ENCODE results near the gene POLR3C.

POLR3C gene

DNA sequence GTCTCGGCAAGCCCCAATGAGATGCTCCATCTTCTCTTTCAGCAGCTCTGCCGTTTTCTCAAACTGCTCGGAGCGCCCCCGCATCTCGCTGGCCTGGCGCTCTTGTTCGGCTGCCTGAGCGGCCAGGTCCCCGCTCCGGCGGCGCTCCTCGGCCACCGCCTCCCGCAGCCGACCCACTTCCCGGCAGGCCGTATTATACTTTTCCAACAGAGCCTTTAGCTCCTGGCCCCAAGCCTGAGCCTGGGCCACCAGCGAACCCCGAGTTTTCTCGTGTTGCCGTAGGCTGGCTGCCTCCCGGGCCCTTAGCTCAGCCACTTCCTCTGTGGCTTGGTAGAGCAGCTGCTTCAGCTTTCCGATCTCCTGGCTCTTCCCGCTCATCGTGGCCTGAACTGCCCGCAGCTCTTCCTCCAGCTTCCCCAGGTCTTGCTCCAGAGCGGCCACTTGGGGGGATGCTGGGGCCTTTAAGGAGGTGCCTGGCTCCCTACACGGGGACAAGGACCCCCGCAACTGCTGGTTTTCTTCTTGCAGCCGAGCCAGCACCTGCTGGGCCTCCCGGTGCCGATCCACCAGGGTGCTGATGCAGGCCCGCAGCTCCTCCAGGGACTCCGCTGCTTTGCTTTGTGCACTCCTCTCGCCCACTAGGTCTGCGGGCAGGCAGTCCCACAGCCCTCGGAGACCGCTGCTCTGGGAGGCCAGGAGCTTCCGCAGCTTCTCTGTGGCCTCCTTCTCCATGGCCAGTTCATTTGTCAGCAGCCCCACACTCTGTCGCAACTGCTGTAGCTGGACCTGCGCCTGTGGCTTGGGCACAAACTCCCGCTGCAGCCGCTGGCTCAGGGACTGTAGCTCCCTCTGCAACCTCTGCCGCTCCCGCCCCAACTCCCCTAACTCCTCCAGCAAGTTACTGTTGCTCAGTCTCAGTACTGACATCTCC, 48.3 kb downstream of the POLR3C start:
- TF ChIP-seq POLR2A (IDR thresholded peaks at IDR 0.05; ENCODE audit: low read depth, low read length): no peak
- FAIRE-seq (no peak), DNase-seq (ENCODE audit: insufficient read length, low spot score) (no peak)

GRCh38 chr1:145874646-145875045, 50.6 kb downstream of the POLR3C start:
- TF ChIP-seq POLR2A (IDR thresholded peaks at IDR 0.05; ENCODE audit: low read depth, low read length): no peak
- DNase-seq (ENCODE audit: insufficient read length, low spot score): no peak
- FAIRE-seq: no peak

DNA sequence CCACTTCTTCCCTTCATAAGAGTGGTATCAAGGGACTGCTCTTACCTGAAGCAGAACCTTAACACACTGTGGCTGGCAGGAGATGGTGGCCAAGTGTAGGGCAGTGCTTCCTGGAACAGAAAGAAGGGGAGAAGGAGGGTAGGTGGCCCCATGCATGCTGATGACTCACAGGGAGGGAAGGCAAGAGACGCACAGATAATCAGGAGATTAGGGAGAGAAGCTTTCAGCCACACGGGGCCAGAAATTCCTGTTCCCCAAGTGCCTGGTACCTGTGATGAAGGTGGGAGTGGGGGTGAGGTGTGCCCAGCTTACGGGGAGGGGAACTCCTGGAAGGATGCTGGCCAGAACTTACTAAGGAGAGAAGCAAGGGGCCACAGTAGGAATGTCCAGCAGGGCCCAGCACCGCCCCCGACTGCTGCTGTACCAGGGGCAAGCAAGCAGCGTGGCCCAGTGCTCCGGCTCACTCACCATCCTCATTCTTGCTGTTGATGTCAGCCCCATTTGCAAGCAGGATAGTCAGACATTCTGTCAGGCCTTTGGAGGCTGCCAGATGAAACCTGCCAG, 54.0 kb downstream of the POLR3C start:
- no peak for TF ChIP-seq POLR2A (IDR thresholded peaks at IDR 0.05; ENCODE audit: low read depth, low read length)
- DNase-seq (ENCODE audit: insufficient read length, low spot score) (no peak), FAIRE-seq (no peak)

- DNase-seq (ENCODE audit: insufficient read length, low spot score) (no peak), FAIRE-seq (no peak)
- no peak for TF ChIP-seq POLR2A (IDR thresholded peaks at IDR 0.05; ENCODE audit: low read depth, low read length)
Measured at GRCh38 chr1:145878724-145879123, 54.7 kb downstream of the POLR3C start.

- DNase-seq (ENCODE audit: insufficient read length, low spot score) (no peak), FAIRE-seq (no peak)
- TF ChIP-seq POLR2A (IDR thresholded peaks at IDR 0.05; ENCODE audit: low read depth, low read length): no peak
Measured at GRCh38 chr1:145879775-145880174, 55.8 kb downstream of the POLR3C start.

DNA sequence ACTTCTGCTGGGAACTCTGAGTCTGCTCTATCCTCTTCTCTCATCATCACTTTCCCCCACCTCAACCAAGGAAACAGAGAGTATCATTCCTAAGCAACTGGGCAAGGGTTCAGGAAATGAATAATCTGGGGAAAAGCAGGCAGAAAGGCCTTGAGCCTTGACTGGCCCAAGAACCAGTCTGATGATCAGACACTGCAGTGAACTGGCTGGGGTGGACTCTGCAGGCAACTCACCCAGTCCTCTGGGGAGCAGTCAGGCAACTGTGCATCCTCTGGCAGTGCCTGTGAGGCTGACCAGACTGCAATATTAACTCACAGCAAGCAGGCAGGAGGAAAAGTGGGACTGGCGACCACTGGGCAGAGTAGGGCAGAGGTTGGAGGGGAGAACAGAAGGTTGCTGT, 60.7 kb downstream of the POLR3C start:
- FAIRE-seq: no peak
- no peak for TF ChIP-seq POLR2A (IDR thresholded peaks at IDR 0.05; ENCODE audit: low read depth, low read length)
- no peak for DNase-seq (ENCODE audit: insufficient read length, low spot score)

GRCh38 chr1:145885738-145886287, 61.8 kb downstream of the POLR3C start, which contains the start of gene ANKRD35:
Gene ANKRD35 (minus strand): TSS chr1:145885866. CDS start chr1:145885758, 108 bp downstream.
- no peak for TF ChIP-seq POLR2A (IDR thresholded peaks at IDR 0.05; ENCODE audit: low read depth, low read length)
- DNase-seq (ENCODE audit: insufficient read length, low spot score) (peak; percentile 96), FAIRE-seq (no peak)

DNA sequence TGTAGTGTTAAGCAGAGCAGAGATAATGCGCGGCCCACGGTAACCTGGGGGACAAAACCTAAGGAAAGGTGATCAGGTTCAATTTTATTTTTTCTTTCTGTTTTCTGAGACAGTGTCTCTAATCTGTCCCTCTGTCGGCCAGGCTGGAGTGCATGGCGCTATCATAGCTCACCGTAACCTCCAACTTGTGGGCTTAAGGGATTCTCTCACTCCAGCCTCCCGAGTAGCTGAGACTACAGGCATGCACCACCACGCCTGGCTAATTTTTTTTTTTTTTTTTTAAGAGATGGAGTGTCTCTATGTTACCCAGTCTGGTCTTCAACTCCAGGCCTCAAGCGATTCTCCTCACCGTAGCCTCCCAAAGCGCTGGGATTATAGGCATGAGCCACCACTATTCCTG, 62.4 kb downstream of the POLR3C start:
- no peak for TF ChIP-seq POLR2A (IDR thresholded peaks at IDR 0.05; ENCODE audit: low read depth, low read length)
- no peak for DNase-seq (ENCODE audit: insufficient read length, low spot score)
- no peak for FAIRE-seq

- no peak for FAIRE-seq
- DNase-seq (ENCODE audit: insufficient read length, low spot score): no peak
Measured at GRCh38 chr1:145886816-145887215, 62.8 kb downstream of the POLR3C start.

GRCh38 chr1:145887631-145888030, 63.6 kb downstream of the POLR3C start:
- no peak for TF ChIP-seq POLR2A (IDR thresholded peaks at IDR 0.05; ENCODE audit: low read depth, low read length)
- FAIRE-seq (no peak), DNase-seq (ENCODE audit: insufficient read length, low spot score) (no peak)

More at GRCh38 chr1:145886816-145887215, 62.8 kb downstream of the POLR3C start:
- no peak for TF ChIP-seq POLR2A (IDR thresholded peaks at IDR 0.05; ENCODE audit: low read depth, low read length)

GRCh38 chr1:145889722-145890121, 65.7 kb downstream of the POLR3C start:
- DNase-seq (ENCODE audit: insufficient read length, low spot score): no peak
- TF ChIP-seq POLR2A (IDR thresholded peaks at IDR 0.05; ENCODE audit: low read depth, low read length): no peak
- no peak for FAIRE-seq

DNA sequence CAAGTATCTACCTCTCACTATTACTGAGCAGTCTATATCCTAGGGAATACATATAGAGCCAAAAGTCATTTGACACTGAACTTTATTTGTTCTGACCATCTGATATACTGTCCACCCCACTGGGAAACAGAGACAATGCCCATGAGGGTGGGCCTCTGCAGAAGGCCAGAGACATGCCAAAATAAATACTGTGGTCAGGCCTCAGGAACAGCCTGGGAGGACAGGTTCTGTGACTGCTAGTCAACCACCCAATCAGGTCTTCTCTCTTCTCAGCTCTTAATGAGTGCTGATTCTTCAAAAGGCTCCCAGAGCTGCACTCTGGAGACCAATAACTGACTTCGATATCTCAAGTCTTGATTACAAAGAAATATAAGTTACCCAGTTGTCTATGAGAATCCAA, 67.1 kb downstream of the POLR3C start:
- DNase-seq (ENCODE audit: insufficient read length, low spot score): no peak
- TF ChIP-seq POLR2A (IDR thresholded peaks at IDR 0.05; ENCODE audit: low read depth, low read length): no peak
- no peak for FAIRE-seq

DNA sequence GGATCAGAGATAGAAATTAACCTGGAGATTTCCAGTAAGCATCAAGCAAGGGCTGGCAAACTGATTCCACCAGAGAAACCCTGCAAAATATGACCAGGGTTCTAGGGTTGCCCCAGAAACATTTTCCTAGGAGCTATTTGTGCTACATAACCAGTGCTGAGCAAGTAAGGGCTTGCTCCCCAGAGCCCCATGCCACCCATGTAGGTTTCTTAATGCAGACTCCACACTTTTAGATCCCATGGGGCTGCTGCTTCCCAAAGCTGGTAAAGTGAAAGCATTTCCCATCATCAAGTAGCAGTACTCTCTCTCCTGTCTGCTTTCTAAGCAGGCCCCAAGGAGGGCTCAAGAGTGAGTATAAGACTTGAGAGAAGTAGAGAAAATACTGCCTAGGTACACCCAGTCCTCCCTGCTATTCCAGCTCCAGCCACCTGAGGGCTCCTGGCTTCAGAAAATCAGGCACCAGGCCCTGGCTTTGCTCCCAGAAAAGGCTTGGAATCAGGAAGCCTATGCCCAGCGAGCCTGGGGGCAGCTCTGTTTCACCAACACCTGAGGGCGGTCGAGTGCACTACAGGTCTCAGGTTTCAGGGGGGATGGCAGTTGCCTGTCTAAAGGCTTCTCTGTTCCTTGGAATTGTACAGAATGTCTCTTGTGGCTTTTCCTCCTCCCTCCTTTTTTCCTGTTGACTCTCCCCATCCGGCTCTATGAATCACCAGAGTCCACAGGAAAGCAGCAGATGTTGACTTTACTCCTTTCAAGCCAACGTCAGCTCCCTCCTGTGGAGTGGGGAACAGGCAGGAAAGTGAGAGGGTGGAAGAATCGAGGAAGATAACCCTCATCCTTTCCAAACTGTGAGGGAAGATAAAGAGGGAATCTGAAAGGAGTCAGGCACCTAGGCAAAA, 67.8 kb downstream of the POLR3C start:
- FAIRE-seq: peak; percentile 92
- peak; percentile 37; the same call in 1 of the 2 replicates for TF ChIP-seq POLR2A (IDR thresholded peaks at IDR 0.05; ENCODE audit: low read depth, low read length)
- DNase-seq (ENCODE audit: insufficient read length, low spot score): peak; percentile 88

All from H54 (cell line).